ENCODE measurements around the gene CACNA1C.
"Not testable (repeated sequence)": the region's sequence is repeated elsewhere in the genome, so short reads cannot be mapped to it uniquely, and the experiment has no call there.

Gene CACNA1C

DNA sequence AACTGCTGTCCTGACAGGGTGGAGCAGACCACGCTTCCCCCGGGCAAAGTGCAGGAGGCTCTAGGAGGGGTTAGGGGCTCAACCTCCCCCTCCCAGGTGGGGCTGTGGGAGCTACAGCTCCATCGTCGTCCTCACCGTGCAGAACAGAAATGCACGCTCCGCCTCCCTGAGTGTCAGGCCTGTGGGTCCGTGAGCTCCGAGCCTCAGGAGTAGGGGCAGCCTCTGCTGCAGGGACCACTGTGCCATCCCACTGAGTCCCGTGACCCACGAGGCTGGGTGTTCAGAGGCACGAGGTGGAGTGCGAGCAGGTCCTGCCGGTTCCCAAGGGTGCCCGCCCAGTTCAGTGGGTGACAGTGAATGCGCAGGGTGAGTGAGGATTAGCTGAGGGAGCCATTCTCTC, 48.6 kb downstream of the CACNA1C start:
- intact Hi-C loops (cut with DNase I) = no loop called here
- DNase-seq = no peak

GRCh38 chr12:2101771-2102170, 49.0 kb downstream of the CACNA1C start:
- intact Hi-C loops (cut with DNase I) = no loop called here
- DNase-seq = no peak

DNA sequence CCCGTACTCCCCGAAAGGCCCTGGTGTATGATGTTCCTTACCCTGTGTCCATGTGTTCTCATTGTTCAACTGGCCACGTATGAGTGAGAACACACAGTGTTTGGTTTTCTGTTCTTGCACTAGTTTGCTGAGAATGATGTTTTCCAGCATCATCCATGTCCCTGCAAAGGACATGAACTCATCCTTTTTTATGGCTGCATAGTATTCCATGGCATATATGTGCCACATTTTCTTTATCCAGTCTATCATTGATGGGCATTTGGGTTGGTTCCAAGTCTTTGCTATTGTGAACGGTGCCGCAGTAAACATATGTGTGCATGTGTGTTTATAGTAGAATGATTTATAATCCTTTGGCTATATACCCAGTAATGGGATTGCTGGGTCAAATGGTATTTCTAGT, 49.9 kb downstream of the CACNA1C start:
- DNase-seq; intact Hi-C loops (cut with DNase I): not testable (repeated sequence)

DNA sequence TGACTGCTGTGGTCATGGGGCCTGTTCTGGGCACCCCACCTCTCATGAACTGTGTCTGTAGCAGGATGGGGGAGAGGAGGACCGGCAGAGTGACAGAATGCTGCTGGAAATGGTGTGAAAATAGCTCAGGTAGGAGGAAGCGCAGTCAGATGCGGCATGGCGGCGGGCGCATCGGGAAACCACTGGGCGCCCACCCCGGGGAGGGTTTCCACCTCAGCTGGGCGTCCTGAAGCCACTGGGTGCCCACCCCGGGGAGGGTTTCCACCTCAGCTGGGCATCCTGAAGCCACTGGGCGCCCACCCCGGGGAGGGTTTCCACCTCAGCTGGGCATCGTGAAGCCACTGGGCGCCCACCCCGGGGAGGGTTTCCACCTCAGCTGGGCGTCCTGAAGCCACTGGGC, 52.6 kb downstream of the CACNA1C start:
- DNase-seq; intact Hi-C loops (cut with DNase I): not testable (repeated sequence)

GRCh38 chr12:2108166-2108565, 55.4 kb downstream of the CACNA1C start:
- no peak for DNase-seq
- intact Hi-C loops (cut with DNase I) = no loop called here

DNA sequence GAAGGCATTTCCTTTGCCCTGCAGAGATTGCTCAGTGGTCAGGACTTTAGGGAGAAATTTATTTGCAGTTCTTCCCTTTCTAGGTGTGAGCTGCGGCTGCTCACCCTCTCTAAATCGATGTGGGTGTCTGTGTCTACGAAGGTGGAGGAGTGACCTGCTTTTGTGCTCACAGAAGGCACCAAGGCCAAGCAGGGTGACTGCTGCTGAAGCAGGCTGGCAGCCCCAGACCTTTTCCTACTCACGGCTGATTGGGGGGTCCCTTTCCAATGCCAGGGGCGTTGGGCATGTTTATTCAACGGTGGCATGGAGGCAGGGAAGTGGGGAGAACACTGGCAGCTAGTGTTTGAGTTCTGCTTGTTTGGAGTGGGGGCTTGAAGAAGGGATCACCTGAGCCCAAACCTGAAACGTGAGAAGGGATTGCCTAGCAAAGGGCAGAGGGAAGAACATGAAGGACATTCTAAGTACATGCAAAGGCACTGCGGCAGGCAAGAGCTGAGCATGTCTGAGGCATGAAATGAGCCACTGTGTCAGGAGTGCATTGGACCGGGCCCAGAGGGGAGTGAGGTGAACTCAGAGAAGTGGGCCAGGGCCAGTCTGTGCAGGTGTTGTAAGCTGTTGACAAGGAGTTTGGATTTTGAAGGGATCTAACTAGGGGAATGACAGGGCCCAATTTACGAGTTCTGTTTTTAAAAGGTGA, 56.3 kb downstream of the CACNA1C start:
- intact Hi-C loops (cut with DNase I) = no loop called here

DNA sequence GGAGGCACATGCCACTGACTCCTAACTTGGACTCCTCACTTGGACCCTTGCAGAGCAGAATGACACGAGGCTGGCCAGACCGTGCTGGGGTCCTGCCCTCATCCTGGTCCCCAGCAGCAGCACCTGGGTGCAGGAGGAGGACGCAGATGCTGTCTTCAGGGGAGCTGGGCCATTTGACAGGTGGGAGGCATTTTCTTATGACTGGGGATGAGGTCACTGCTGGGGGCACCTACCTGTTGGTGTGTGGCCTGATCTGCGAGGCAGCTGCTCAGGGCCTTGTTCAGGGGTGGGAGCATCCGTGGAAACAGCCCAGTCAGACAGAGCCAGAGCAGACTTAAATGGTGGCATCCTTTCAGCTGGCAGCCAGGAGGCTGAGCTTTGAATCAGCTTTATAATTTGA, 57.3 kb downstream of the CACNA1C start:
- DNase-seq = no peak
- intact Hi-C loops (cut with DNase I) = no loop called here

More for the DNA sequence above, 56.3 kb downstream of the CACNA1C start:
- DNase-seq = peak in 15 of 42 donors; percentile 10 to 61 (median 35)

DNA sequence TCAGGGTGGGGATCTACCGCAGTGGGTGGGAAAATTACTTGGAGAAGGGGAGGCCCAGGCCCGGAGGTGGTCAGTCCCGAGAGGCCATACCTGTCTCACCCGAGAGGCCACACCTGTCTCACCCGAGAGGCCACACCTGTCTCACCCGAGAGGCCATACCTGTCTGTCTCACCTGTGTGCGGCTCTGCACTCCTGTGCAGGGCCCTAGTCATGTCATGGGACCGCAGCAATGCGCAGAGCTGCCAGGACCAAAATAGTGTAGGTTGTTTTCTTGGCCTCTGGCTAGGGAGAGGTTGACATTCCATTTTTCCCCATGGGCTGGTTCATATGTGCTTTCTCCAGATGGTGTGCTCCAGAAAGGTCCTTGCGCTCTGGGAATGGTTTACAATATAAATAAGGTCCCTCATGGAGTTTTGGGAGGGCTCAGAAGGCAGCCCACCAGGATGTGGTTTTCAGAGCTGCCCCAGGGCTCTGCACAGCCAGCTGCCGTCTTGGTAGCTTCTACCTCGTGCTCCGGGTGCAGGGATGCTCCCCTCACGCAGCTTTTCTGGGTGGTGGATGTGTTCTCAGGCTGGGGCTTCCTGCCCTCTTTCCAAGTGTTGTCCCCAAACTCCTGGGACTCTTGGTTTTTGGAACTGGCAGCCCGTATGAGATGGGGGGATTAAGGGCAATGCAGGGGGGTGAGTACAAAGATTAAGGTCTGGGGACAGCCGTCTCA, 58.2 kb downstream of the CACNA1C start:
- intact Hi-C loops (cut with DNase I) = no loop called here
- DNase-seq = no peak

DNA sequence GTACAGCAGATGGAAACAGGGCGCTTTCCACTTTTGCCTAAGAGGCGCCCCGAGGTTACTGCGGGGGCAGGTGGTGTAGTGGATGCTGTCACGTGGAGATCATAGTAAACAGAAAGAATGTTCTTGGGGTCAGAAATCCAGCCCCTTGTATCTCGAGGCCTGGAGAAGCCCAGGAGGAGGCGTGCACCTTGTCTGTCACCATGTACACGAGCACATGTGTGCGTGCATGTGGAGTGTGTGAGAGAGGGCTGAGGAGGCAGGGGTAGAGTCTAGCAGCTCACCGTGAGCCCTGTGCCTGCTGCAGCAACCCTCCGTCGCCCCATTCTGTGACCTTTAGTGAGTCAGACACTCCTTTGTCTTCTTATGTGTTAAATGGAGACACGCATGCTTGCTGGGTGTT, 59.0 kb downstream of the CACNA1C start:
- DNase-seq = peak in 2 of 42 donors; percentile 6 to 10
- intact Hi-C loops (cut with DNase I) = no loop called here

- intact Hi-C loops (cut with DNase I) = no loop called here
- DNase-seq = no peak
Observed at GRCh38 chr12:2112401-2112800, 59.6 kb downstream of the CACNA1C start.

- DNase-seq = no peak
- intact Hi-C loops (cut with DNase I) = no loop called here
Observed at GRCh38 chr12:2113119-2113912, 60.5 kb downstream of the CACNA1C start.

GRCh38 chr12:2114071-2114470, 61.3 kb downstream of the CACNA1C start:
- DNase-seq = no peak
- intact Hi-C loops (cut with DNase I) = no loop called here

- intact Hi-C loops (cut with DNase I) = no loop called here
- peak in 2 of 42 donors; percentile 9 to 11 for DNase-seq
Observed at GRCh38 chr12:2115101-2115845, 62.5 kb downstream of the CACNA1C start.

DNA sequence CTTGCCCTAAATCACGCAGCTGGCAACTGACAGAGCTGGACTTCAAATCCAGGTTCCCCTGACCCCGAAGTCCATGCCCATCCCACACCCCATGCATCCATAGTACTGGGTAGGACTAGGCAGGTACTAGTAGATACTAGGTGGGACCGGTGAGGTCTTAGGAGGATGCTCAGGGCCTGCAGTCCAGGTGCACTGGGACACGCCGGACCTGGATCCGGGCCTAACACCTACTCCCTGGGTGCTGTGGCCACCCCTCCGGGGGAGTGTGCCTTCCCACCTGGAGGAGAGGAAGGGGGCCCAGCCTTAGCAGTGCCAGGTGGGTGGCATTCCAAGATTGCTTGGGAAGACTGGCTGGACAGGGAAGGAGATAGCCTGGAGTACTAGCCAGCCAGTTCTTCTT, 64.8 kb downstream of the CACNA1C start:
- DNase-seq = peak in 2 of 42 donors; percentile 13 to 28
- intact Hi-C loops (cut with DNase I) = no loop called here

DNA sequence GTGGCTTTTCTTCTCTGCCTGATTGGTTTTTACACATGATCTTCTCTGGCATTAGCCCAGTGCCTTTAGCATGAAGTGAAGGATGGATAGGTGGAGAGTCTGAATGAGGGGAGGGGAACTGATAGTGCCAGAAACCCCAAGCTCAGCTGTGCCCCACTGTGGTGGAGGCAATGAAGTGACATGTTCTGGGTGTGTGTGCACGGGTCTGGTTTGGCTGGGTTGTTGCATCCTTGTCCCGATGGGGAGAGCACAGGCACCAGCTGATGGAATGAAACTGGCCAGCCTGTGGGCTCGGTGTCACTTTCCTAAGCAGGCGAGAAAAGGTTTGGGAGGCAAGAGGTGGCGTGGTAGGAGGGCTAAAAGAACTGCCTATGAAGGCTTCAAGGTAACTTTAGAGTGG, 65.3 kb downstream of the CACNA1C start:
- intact Hi-C loops (cut with DNase I) = no loop called here
- peak in 1 of 42 donors; percentile 23 for DNase-seq

GRCh38 chr12:2118481-2119255, 65.9 kb downstream of the CACNA1C start:
- intact Hi-C loops (cut with DNase I) = no loop called here
- peak in 1 of 42 donors; percentile 13 for DNase-seq

GRCh38 chr12:2119266-2119665, 66.5 kb downstream of the CACNA1C start:
- intact Hi-C loops (cut with DNase I) = no loop called here
- peak in 2 of 42 donors; percentile 6 to 11 for DNase-seq

DNA sequence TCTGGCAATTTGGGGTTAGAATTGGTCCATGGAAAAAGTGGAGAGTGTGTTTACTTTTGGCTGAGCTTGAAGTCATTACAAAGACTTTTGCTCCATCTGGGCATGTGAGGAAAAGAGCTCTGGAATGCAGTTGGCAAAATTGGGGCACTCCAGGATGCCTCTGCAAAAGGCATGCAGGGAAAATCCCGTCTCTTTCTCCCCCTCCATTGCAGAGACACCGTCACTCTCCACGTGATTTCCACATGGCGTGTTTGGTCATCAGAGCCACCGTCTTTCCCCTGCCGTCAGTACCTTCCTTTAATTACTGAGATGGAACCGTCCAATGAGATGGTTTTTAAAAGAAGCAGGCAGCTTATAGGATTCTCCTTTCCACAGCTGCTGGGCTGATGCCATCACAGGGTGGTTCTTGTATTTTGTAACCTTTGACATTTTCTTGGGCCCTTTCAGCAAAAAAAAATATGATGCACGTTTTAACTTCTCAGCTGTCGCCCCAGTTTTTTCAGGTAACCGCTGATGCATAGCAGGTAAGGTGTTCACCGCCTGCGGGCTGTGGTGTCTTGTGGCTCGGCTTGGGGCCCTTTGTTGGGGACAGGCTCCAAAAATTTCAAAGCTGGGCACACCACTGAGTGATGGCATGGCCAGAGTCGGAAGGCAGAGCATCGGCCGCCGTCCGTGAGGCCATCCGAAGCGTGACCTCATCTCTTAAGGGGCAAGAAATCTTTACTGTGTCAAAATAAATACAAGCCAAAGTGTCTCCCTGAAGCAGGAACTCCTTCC, 68.4 kb downstream of the CACNA1C start:
- intact Hi-C loops (cut with DNase I) = no loop called here
- DNase-seq = no peak

All from head of caudate nucleus (tissue), 42 donors.